Measurements from ENCODE around the gene SLC1A2.

The SLC1A2 gene

DNA sequence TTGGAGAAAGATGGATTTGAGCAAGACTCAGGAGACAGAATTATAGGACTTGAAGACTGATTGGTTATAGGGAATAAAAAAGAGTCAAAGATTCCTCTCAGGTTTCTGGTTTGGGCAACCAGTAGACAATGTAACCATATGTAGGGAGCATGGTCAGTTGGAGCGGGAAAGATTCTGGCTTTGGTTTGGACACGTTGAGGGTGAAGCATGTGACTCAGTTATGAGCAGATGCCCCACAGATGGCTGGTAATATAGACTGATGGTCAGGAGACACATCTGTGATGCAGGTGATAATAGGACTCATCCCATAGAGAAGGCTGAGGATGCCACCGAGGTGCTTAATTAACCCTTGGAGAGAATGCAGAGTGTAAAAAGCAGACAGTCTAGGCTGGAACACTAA lies 148.3 kb downstream of the SLC1A2 start:
- DNase-seq (ENCODE audit: low spot score), result no peak

DNA sequence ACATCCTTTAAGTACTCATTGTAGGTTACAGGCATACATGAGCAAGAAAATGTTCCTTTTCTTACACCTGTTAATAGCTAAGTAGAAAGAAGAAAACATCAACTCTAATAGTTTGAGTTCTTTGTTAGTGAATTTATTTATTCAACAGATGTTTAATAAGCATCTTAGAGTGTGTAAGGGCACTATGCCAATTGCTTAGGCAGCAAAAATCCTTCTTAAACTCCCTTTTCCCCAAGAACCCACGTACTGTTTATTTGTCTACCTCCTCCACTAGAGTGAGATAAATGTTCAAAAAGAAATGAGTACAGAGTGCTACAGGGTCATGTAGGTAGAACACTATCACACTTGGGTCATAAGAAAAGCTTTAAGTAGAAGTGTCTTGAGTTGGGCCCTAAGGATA lies 149.0 kb downstream of the SLC1A2 start:
- no peak for DNase-seq (ENCODE audit: low spot score)

DNA sequence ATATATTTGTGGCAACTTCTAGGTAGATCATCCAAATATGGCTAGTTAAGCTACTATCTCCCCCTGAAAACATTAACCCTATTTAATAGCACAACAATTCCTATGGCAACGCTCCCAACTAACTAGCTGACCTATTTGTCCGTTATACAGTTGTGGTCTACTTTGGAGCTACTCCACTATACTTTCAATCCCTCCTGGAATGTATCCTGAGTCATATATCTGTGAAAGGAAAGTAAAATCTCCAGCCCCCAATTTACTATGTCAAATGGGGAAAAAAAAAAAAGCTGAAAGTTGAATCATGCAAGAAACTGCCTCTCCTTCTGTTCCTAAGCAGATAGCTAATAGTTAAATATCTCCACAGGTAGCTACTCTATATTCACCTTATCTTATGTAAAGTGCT lies 151.9 kb downstream of the SLC1A2 start:
- no peak for DNase-seq (ENCODE audit: low spot score)

DNA sequence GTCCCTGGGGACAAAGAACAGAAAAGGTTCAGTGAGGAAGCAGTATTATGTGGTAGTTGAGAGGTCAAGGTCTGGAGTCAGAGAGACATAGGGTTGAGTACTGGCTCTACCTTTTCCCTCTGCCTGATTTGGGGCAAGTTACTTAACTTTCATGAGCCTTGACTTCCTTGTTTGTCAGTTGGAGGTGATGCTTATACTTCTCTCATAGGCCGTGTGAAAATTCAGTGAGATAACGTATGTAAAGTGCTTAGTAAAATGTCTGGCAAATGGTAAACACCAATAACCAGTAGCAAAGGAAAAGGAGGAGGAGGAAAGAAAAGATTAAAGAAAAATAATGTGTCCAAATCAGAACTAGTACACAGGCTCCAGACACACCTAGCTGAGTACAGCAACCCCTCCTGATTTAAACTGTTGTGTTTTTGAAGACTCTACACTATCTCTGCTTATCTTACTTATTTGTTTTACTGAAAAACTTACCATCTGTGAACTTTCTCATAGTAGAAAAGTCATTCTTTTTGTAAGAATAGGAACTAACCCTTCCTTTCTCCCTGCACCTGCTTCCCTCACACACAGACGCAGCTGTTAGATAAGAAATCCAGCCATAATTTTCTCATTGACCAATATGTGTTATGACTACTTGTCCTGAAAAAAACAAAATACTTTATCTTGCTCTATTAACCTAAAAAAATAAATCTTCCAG lies 153.5 kb downstream of the SLC1A2 start:
- no peak for DNase-seq (ENCODE audit: low spot score)

DNA sequence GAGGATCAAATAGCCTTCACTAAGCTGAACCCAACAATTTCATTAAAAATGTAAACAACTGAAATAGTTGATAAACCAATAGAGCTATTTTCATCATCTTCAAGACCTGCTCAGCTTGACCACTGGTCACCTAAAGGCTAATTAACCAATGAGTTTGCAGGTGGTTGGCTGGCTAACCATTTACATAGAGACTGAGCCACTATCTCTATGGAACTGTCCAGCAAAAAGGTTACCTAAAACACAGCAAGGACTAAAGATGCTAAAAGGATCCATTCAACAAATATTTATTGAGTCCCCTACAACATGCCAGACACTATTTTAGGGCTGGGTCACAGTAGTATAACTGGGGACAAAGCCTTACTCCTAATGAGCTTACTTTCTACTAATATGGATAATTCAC lies 156.6 kb downstream of the SLC1A2 start:
- DNase-seq (ENCODE audit: low spot score), result no peak

DNA sequence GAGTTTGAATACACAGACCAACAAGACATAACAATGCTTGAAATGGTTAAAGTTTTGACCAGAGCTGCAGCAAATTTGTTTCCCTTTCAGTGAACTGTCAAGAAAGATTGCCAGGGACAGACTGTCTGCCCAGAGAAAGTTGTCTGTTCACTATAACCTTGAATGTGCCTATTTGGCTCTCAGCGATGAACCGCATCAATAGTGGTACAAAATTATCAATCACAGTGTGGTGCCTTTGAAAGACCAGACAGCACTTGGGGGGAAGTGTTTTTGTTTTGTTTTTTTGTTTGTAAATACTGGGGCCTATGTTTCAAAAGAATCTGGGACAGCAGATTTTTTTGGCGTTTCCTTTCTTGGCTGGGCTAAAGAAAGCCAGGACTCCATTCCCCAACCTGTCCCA lies 157.3 kb downstream of the SLC1A2 start:
- no peak for DNase-seq (ENCODE audit: low spot score)

DNA sequence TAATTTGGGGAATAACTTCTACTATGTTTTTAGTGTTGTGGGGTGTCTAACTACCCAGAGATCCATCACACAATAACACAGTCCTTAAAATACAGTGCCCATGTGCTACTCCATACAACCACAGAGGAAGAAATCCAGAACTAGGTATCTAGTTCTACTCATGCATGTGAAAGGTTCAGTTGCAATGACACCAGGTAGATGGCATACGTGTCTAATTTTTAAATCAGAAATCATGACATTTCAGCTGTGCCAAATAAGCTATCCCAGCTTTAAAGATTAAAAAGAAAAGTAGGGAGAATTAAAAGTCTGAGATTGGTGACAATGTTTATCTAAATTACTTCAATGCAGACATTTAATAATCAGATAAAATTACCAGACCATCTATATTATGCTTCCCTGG lies 158.2 kb downstream of the SLC1A2 start:
- no peak for DNase-seq (ENCODE audit: low spot score)

DNA sequence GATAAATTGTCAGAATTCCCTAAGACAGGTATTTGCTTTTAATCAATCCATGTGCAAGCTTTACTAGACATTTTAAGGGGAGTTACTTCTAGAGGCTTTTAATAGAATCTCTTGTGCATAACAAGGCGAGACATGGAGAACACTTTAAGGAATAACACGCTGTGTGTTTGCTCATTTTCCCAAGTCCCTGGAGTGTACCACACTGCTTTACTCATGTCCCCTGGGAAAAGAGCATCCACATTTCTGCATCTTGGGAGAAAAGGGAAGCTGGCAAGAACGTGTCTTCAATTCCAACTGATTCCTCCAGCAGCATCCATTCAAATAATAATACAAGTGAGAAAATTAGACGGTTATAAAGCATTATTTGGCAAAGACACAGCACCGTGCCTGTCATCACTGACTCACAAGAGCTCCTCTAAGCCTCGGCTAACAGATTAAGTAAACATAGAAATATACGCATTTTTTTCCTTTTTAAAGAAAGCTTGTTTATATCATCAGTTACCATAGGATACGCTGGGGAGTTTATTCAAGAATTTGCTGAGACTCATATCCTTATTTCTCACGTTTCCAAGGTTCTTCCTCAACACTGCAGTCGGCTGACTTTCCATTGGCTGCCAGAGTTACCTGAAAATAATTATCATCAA lies 158.9 kb downstream of the SLC1A2 start:
- no peak for DNase-seq (ENCODE audit: low spot score)

DNA sequence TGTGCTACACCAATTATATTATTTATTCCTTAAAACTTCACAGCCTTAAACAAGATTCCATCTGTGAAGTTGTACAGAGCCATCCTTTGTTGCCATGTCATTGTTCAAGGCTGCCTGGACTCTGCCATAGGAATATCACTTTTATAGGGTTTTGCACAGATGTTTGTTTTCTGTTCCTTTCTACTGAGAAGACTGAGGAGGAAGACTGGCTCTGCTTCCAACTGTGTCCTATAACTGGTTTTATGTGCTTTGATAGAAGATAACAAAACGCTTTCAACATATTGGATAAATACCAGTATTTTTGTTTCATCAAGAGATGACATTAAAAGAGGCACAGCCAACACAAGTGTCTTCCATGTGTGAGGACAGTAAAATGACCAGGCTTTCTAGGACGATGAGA lies 159.8 kb downstream of the SLC1A2 start:
- DNase-seq (ENCODE audit: low spot score), result no peak

DNA sequence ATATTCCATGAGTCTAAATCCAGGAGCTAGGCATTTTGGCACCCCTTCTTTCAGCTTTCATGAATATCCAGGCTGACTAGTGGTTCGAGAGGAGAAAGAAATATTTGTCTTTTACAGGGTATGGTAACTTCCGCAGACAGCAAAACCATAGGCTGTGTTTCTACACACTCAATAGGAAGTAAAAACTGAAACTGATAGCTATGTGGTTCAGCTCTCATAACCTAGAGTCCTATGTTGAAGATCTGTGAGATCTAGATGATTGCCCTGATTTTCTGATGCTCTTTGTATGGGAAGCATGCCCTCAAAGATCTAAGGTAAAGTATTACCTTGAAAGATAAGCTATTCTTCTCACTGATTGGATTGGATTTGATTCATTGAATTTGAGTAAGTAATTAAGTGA lies 162.1 kb downstream of the SLC1A2 start:
- DNase-seq (ENCODE audit: low spot score), result no peak

DNA sequence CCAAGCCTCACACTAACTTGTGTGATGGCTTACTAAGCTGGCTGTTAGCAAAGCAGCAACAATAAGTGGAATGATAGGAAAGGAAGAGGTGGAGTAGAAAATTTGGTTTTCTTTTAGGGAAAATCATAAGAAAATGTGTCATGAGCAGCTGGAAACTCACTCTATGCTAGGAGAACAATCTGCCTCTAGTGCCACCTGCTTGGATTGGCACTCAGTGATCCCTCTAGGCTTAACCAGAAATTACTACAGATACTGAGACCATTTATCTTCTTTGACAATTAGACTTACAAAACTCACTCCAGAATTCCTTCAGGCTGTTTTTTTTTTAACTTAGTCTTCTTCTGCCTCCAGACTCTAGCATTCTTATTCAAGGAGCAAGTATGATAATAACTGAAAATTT lies 163.1 kb downstream of the SLC1A2 start:
- no peak for DNase-seq (ENCODE audit: low spot score)

DNA sequence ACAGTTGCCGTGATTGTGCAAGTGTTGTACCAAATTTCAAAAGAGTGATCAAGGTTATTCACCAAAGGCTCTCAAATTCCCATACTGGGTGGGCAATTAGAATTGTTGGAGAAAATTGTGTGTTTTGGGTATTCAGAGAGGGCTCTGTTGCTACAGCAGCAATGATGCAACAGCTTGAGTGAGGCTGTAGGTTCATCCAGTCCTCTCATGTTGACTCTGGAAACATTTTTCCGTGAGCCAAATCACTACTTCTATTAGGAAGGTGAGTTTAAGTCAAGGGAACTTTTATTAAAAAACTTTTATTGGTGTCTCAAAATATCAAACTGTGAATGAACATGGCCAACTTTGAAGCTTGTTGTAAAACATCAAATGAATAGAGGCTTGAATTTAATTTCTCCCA lies 163.8 kb downstream of the SLC1A2 start:
- DNase-seq (ENCODE audit: low spot score), result no peak

DNA sequence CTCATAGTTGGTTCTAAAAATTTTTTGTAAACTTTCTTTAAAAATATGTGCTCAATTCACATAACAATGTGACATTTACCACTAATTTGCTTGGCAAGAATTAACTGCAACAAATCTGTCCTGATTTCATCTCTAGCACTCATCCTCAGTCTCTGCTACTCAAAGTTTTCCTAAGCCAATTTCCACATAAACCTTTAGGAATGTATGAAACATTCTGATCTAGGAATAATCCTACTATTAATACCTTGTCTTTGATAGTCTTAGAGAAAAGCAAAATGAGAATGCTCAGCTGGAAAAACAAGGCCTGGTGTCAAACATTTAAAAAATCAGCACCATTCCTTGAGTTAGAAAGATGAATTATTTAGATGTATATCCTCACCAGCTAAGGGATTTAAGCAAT lies 166.1 kb downstream of the SLC1A2 start:
- DNase-seq (ENCODE audit: low spot score), result no peak

DNA sequence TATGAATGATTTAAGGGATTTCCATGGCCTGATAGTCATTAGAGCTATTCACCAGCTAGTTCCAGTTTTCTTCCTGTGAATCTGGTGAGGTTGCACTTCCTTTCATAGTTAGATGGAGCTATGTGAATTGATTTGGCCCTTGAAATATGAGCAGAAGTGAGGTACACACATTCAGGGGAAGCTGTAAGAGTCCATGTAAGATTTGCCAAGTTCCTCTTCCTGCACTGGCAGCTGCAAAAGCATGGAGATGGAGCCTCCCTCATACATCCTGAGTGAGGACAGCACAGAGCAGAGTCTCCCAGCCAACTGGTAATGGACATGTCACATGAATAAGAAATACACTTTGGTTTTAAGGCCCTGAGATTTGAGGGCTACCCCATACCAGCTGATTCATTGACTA lies 168.7 kb downstream of the SLC1A2 start:
- DNase-seq (ENCODE audit: low spot score), result no peak

DNA sequence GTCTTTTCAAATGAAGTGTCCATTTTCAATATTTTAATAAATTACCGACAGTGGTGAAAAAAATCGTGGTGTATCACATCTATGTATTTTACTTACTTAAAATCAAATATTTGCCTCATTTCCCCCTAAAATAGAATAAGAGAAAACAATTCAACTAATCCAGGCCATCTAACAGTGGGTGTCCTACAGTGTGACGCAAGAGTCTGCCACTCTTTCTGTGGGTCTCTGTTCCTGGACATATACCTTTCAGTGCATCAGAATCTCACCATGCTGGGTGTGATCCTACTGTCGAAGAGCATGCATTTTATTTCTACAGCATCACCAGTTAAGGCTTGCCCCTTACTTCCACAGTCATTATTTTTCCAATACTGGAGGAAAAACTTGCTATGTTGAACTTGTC lies 169.2 kb downstream of the SLC1A2 start:
- DNase-seq (ENCODE audit: low spot score), result no peak

DNA sequence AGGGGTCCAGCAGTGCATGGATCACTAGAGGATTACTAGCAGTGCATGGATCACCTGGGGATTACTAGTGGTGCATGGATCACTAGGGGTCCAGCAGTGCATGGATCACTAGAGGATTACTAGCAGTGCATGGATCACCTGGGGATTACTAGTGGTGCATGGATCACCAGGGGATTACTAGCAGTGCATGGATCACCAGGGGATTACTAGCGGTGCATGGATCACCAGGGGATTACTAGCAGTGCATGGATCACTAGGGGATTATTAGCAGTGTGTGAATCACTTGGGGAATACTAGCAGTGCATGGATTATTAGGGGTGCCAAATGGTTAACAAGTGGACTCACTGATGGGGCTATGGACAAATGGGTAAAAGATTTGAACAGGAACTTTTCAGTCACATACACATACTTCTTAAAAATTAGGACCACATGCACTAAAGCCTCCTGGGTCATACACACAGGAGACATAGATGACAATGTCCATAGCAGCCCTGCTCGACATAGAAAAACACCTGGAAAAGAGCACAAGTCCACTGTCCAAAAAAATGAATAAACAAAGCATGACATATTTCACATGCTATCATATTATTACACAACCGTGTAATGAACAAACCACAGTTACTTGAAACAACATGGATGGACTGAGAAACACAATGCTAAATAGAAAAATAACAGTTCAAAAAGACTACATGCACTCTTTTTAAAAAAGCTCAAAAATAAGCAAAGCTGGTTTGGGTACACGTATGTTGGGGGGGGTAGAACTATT lies 170.6 kb downstream of the SLC1A2 start:
- no peak for DNase-seq (ENCODE audit: low spot score)

DNA sequence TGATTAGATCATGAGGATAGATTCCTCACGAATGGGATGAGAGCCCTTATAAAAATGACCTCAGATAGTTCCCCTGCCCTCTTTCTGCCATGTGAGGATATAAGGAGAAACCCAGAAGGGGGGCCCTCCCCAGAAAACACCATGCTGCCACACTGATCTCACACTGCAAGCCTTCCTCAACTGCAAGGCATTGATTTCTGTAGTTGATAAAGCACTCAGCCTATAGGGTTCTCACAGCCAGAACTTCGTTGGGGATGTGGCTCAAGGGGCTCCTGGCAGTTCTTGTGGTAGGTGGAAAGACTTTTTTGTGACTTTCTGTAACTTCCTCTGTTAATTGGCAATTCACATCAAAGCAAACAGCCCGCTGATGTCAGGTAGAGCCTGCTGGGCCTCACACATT lies 171.5 kb downstream of the SLC1A2 start:
- DNase-seq (ENCODE audit: low spot score), result no peak

DNA sequence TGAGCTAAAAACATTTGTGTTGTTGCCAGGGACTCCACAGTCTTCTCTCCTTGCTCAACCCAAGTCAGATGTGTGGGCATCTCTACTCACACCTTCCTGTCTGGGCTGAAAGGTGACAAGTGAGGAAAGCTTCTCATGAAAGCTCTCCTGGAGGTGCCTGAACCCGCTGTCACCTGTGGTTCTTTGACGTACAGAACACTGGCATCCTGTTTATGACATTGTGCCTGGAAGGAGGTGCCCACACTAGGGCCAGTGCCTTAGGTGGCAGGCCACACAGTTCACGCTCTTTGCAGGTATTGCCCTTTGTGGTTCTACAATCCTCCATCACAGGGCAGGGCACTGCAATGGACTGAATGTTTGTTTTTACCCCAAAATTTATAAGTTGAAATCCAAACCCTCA lies 171.9 kb downstream of the SLC1A2 start:
- no peak for DNase-seq (ENCODE audit: low spot score)

DNA sequence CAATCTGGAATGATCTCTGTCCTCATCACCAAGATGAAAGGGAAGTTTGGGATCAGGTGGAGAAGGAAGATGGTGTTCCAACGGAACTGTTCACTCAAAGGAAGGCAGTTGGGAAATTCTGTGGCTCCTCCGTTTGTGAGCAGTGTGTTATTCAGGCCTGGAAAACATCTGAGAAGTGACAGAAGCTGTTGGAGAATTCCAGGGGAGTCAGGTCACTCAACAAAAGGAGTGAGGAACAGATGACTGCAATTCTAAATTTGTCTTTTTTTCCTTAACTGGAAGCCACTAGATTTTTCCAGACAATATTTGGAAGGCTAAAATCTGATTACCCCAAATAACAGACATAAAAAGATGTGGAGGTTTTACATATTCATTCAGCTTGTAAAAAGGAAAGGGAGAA lies 172.6 kb downstream of the SLC1A2 start:
- DNase-seq (ENCODE audit: low spot score), result no peak

DNA sequence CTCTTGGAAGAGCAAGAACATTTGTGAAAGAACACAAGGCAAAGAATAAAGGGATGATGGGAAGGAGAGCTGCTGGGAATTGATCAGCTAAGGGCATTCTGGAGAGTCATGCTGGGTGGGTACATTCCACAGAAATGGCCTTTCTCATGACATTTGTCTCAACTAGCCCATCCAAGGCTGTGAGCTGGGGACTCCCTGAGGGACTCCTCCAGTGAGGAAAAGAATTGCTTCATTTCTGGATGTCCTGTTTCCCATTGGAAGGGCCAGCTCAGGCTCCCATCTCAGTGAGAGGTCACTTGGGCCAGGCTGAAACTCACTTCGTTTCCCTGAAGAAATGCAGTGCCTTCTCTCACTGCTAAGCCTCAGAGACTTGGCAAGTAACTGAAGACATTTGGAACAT lies 173.6 kb downstream of the SLC1A2 start:
- no peak for DNase-seq (ENCODE audit: low spot score)

DNA sequence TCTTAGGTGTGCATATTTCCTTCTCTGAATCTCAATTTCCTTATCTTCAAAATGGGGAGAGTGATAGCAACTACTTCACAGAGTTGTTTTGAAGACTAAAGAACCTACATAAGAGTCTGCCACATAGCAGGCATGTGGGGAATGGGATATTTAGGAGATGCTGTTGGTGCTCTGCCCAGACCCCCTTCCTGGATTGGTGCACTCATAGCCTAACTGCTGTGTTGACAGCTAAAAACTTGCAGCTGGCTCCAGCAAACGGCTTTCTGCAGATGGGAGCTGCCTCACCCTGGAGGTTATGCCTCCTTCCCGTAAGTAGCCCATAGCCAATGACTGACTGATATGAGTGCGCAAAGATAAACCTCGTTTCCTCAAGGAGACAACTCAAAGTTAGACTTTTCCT lies 174.3 kb downstream of the SLC1A2 start:
- no peak for DNase-seq (ENCODE audit: low spot score)

DNA sequence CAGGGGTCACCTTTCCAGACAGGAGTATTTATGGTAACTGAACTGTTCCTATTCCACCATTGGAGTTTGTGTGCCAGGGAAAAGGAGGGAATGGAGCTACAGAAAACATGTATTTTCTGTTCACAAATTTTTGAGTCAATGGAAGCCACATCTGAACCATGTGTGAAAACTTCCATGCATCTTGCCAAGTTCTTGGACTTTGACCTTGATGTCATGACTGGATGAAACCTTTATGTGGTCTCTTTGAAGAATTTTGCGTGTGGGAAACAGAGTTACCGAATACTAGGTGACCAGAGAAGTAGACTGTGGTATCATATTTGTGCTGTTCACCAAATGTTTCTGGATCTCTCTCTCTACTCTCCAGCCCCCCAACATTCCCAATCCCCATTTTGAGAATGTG lies 175.6 kb downstream of the SLC1A2 start:
- DNase-seq (ENCODE audit: low spot score), result no peak

DNA sequence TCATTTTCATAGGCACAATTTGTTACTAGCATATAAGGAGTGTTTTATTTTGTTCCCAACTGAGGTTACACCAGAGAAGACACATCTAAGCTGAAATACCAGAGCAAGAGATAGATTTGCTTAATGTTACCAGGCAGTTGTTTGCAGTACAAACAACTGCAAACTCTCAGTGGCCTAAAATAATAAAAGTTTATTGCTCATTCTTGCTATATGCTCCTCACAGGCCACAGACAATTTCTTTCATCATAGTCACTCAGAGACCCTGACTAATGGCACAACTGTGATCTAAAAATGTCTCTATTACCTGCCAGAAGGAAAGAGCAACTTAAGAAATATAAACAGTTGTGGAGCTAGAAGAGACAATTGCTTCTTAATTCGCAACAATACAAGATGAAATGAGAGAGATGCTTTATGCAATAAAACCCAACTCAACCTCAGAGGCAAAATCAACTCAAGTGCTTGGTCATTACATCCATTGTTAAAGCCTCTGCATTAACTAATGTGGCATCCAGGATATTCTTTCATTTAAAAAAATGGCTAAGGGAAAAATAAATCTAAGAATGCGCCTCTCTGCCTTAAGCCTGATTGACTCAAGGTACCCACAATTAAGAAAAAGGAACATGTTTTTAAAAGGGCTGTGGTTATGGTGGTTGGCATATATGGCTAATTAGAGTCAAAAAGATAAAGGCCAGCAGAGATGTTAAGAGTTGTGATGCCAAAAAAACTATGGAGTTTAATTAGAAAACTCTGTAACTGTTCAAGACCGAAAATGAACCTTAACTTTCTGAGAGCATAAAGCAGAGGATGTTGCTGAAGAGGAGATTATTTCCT lies 176.7 kb downstream of the SLC1A2 start:
- DNase-seq (ENCODE audit: low spot score), result no peak
